ENCODE measurements around the gene CPSF4.

The CPSF4 gene

DNA sequence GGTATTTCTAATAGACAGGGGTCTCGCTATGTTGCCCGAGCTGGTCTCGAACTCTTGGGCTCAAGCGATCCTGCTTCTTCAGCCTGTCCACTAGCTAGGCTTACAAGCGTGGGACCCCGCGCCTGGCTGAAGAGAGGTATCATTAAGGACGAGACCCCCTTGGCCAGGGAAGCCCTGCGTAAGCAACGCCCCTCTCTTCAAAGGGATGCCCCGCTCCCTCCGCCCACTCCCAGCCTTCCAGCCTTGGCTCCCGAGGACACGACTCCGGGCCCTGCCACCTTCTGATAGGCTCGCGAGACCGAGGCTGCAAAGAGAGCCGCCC lies 65.5 kb downstream of the CPSF4 start:
- Histone ChIP-seq H3K36me3 (peaks cover 17% of the 10 kb centered on the region), H3K9me3 (ENCODE audit: severe bottlenecking) (no peaks in the 10 kb centered on the region), H3K27me3 (ENCODE audit: insufficient read depth, low read depth, severe bottlenecking) (no peaks in the 10 kb centered on the region), H3K4me3 (ENCODE audit: low read depth, low read length) (peak overlapping the region; percentile 84), H3K27ac (peak overlapping the region; percentile 95)
- DNase-seq, result peak; percentile 99
- TF ChIP-seq, protein P1, sequence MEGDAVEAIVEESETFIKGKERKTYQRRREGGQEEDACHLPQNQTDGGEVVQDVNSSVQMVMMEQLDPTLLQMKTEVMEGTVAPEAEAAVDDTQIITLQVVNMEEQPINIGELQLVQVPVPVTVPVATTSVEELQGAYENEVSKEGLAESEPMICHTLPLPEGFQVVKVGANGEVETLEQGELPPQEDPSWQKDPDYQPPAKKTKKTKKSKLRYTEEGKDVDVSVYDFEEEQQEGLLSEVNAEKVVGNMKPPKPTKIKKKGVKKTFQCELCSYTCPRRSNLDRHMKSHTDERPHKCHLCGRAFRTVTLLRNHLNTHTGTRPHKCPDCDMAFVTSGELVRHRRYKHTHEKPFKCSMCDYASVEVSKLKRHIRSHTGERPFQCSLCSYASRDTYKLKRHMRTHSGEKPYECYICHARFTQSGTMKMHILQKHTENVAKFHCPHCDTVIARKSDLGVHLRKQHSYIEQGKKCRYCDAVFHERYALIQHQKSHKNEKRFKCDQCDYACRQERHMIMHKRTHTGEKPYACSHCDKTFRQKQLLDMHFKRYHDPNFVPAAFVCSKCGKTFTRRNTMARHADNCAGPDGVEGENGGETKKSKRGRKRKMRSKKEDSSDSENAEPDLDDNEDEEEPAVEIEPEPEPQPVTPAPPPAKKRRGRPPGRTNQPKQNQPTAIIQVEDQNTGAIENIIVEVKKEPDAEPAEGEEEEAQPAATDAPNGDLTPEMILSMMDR (IDR thresholded peaks at IDR 0.05; ENCODE audit: low read depth, low read length), result no peak

DNA sequence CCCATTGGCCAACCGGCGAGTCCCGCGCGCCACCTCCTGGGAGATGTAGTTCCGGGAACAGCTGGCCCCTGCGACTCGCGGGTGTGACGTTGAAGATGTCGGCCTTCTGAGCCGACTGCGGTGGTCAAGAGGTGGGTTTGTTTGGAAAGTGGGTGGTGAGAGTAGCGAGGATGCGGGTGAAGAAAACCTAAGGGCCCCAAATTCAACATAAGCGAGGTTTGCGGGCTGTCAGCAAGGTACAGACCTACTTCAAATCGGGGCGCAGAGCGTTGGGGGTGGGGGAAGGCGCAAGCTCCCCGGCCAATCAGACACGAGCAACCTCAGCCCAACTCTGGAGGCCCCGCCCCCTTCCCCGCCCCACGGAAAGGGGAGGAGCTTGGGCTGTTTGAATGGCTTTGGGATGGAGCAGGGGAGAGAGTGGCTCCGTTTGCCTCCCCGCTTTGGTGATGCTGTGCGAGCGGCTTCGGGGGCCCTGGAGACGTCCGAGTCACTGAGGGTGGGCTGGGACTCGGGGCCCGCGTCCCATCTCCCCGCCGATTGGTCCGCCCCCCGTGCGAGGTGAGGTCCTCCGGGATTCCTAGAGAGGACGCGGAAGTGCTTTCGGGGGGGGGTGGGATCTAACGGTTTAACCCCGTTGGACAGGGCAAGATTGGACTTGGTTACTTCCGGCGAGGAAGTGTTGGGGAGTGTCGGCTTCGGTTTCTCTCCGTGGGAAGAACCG lies 66.0 kb downstream of the CPSF4 start, which contains the start of gene ZKSCAN5:
Gene ZKSCAN5, plus strand, starts transcription at position 60 of the 721 bp plus-strand sequence. CDS start 1,383 bp downstream, outside the sequence.
- H3K27ac ChIP-seq, result peak within 1 kb of the TSS; percentile 95
- H3K9me3 ChIP-seq (ENCODE audit: severe bottlenecking), result no peaks in the 10 kb centered on the region
- H3K4me3 ChIP-seq (ENCODE audit: low read depth, low read length), result peak within 1 kb of the TSS; percentile 84
- H3K36me3 ChIP-seq, result peaks cover 16% of the 10 kb centered on the region
- TF ChIP-seq, protein P1 (IDR thresholded peaks at IDR 0.05; ENCODE audit: low read depth, low read length), result no peak
- no peaks in the 10 kb centered on the region for H3K27me3 ChIP-seq (ENCODE audit: insufficient read depth, low read depth, severe bottlenecking)
- peak; percentile 95 for DNase-seq

DNA sequence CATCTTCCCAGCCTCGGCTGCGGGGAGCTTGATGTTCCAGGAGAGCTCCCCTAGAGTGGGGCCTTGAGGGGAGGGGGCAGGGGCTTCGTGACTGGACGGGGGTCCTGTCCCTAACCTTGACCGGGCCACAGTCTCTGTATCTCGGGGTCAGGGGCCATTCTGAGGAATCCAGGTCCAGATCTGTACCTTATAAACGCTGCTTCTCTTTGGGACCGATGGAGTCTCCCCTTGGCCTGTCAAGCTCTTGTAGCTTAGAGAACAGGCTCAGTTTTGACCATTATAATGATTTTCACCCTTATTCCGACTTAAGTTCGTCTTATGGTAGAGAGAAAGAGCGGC lies 66.5 kb downstream of the CPSF4 start:
- Histone ChIP-seq H3K36me3 (peaks cover 15% of the 10 kb centered on the region), H3K9me3 (ENCODE audit: severe bottlenecking) (no peaks in the 10 kb centered on the region), H3K4me3 (ENCODE audit: low read depth, low read length) (peak overlapping the region; percentile 84), H3K27me3 (ENCODE audit: insufficient read depth, low read depth, severe bottlenecking) (no peaks in the 10 kb centered on the region), H3K27ac (peak overlapping the region; percentile 95)
- no peak for DNase-seq
- TF ChIP-seq, protein P1 (IDR thresholded peaks at IDR 0.05; ENCODE audit: low read depth, low read length), result no peak

Measured in WERI-Rb-1 (cell line).